Stimulated activated CD8-positive, alpha-beta memory T cell treated with anti-CD3 and anti-CD28 coated beads, Interleukin-12 subunit alpha, Interleukin-12 subunit beta, amount 100 ng/mL, for 4 hours (primary cell): ENCODE data around the gene IL4R.
"Not testable (repeated sequence)": the region's sequence is repeated elsewhere in the genome, so short reads cannot be mapped to it uniquely, and the experiment has no call there.

ENCODE experiments used
- DNase-seq: peaks from one replicate; pipeline ENCODE4 v3.0.0-alpha.2; 2020; ENCODE audit warnings: low read depth

The IL4R gene

GRCh38 chr16:27329376-27330079, 15.8 kb downstream of the IL4R start:
- not testable (repeated sequence) for DNase-seq

- DNase-seq: no peak
Observed at GRCh38 chr16:27330542-27330941, 16.8 kb downstream of the IL4R start.

- no peak for DNase-seq
Observed at GRCh38 chr16:27332105-27332504, 18.3 kb downstream of the IL4R start.

- DNase-seq: no peak
Observed at GRCh38 chr16:27333104-27333503, 19.3 kb downstream of the IL4R start.

- DNase-seq: no peak
Observed at GRCh38 chr16:27333549-27333948, 19.8 kb downstream of the IL4R start.

GRCh38 chr16:27334192-27334764, 20.5 kb downstream of the IL4R start:
- no peak for DNase-seq

- DNase-seq: no peak
Observed at GRCh38 chr16:27334838-27335237, 21.1 kb downstream of the IL4R start.

- DNase-seq: no peak
Observed at GRCh38 chr16:27335349-27336053, 21.7 kb downstream of the IL4R start.

- DNase-seq: no peak
Observed at GRCh38 chr16:27337024-27337423, 23.2 kb downstream of the IL4R start.

GRCh38 chr16:27339180-27339579, 25.4 kb downstream of the IL4R start:
- no peak for DNase-seq

GRCh38 chr16:27340654-27341053, 26.9 kb downstream of the IL4R start:
- DNase-seq: no peak

GRCh38 chr16:27341549-27341948, 27.8 kb downstream of the IL4R start:
- no peak for DNase-seq

GRCh38 chr16:27341971-27342370, 28.2 kb downstream of the IL4R start:
- DNase-seq: no peak

GRCh38 chr16:27344721-27345120, 30.9 kb downstream of the IL4R start:
- no peak for DNase-seq

GRCh38 chr16:27345201-27345600, 31.4 kb downstream of the IL4R start:
- no peak for DNase-seq

GRCh38 chr16:27346819-27347218, 33.0 kb downstream of the IL4R start:
- no peak for DNase-seq

- no peak for DNase-seq
Observed at GRCh38 chr16:27347930-27348685, 34.3 kb downstream of the IL4R start.

GRCh38 chr16:27349276-27349675, 35.5 kb downstream of the IL4R start:
- no peak for DNase-seq

GRCh38 chr16:27350006-27350405, 36.2 kb downstream of the IL4R start:
- DNase-seq: no peak

GRCh38 chr16:27351989-27352388, 38.2 kb downstream of the IL4R start:
- no peak for DNase-seq

GRCh38 chr16:27353853-27354252, 40.1 kb downstream of the IL4R start:
- no peak for DNase-seq

- DNase-seq: no peak
Observed at GRCh38 chr16:27355610-27356009, 41.8 kb downstream of the IL4R start.

GRCh38 chr16:27356794-27357193, 43.0 kb downstream of the IL4R start:
- DNase-seq: no peak
